Stromal cell of bone marrow (primary cell): ENCODE data around the gene TLR9.
"Not testable (repeated sequence)": the region's sequence is repeated elsewhere in the genome, so short reads cannot be mapped to it uniquely, and the experiment has no call there.

Experiments
- DNase-seq: peaks from one replicate; pipeline ENCODE4 v3.0.0-alpha.2; 2012; ENCODE audit warnings: low read depth

The TLR9 gene

GRCh38 chr3:52225452-52226228 is at the start of gene TLR9:
Gene TLR9 (minus strand): TSS chr3:52225645. CDS start chr3:52225529, 116 bp downstream.
- DNase-seq, result no peak

DNA sequence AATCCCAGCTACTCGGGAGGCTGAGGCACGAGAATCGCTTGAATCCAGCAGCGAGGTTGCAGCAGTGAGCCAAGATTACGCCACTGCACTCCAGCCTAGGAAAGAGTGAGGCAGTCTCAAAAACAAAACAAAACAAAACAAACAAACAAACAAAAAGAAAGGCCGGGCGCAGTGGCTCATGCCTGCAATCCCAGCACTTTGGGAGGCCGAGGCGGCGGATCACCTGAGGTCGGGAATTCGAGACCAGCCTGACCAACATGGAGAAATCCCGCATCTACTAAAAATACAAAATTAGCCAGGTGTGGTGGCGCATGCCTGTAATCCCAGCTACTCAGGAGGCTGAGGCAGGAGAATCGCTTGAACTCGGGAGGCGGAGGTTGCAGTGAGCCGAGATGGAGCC is 49.3 kb upstream of the TLR9 start:
- not testable (repeated sequence) for DNase-seq

- DNase-seq, result no peak
Observed at GRCh38 chr3:52272831-52273230, 47.4 kb upstream of the TLR9 start.

GRCh38 chr3:52272172-52272571 is 46.7 kb upstream of the TLR9 start:
- not testable (repeated sequence) for DNase-seq

GRCh38 chr3:52270252-52270754 is 44.9 kb upstream of the TLR9 start:
- DNase-seq, result no peak

GRCh38 chr3:52269776-52270175 is 44.3 kb upstream of the TLR9 start:
- no peak for DNase-seq

DNA sequence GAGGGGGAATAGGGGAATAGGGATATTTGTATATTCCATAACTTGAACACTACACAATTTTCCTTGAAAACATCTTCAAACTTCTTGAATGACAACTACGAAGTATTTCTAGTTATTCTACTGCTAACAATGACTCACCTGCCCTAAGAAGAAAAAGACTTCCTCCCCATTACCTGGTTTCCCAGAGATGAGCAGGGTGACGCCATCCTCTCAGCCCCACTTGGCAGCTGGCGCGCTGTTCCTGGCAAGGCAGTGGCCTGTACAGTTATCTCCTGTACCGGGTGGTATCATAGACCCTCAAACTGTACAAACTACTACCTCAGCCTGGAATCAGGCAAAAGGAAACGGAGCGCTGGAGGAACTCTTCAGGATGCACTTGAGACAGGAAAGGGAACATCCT is 42.6 kb upstream of the TLR9 start:
- DNase-seq, result no peak

GRCh38 chr3:52265387-52265786 is 39.9 kb upstream of the TLR9 start:
- no peak for DNase-seq

- DNase-seq, result no peak
Observed at GRCh38 chr3:52262447-52262846, 37.0 kb upstream of the TLR9 start.

GRCh38 chr3:52259448-52259847 is 34.0 kb upstream of the TLR9 start:
- no peak for DNase-seq

- DNase-seq, result no peak
Observed at GRCh38 chr3:52259035-52259434, 33.6 kb upstream of the TLR9 start.

DNA sequence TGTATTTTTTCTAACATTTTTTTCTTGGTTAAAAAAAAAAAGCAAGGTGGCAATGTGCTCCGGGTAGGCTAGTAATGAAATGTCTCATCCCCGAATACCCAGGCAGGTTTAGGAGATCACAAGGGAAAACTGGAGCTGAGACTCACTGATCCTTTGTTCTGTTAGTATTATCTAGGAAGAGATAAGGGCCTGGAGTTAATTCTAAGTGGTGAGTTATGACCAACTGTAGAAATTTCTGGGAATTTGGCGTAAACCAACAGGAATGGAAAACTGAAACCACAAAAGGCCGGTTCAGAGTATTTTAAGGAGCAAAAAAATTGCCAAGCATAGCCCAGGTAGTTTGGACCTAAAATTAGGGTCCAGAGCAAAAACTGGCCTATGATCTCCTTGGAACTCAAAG is 32.5 kb upstream of the TLR9 start:
- no peak for DNase-seq

GRCh38 chr3:52256622-52257021 is 31.2 kb upstream of the TLR9 start:
- DNase-seq, result no peak

DNA sequence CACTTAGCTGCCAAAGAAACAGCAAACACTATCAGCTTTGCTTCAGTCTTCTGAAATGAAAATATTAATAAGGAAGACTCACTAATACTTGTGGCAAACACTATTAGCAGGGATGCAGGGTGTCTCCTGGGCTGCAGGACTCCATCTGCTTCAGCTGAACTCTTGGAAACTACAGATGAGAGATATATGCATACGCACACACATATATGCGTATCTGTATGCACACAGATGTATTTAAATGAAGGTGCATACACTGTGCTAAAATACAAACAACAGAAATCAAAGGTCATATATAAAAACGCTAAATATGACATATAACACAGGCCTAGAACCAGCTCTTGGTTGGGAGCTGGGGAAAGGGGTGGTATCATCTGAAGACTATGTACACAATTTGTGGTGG is 30.7 kb upstream of the TLR9 start:
- no peak for DNase-seq

- DNase-seq, result no peak
Observed at GRCh38 chr3:52254608-52255007, 29.2 kb upstream of the TLR9 start.

DNA sequence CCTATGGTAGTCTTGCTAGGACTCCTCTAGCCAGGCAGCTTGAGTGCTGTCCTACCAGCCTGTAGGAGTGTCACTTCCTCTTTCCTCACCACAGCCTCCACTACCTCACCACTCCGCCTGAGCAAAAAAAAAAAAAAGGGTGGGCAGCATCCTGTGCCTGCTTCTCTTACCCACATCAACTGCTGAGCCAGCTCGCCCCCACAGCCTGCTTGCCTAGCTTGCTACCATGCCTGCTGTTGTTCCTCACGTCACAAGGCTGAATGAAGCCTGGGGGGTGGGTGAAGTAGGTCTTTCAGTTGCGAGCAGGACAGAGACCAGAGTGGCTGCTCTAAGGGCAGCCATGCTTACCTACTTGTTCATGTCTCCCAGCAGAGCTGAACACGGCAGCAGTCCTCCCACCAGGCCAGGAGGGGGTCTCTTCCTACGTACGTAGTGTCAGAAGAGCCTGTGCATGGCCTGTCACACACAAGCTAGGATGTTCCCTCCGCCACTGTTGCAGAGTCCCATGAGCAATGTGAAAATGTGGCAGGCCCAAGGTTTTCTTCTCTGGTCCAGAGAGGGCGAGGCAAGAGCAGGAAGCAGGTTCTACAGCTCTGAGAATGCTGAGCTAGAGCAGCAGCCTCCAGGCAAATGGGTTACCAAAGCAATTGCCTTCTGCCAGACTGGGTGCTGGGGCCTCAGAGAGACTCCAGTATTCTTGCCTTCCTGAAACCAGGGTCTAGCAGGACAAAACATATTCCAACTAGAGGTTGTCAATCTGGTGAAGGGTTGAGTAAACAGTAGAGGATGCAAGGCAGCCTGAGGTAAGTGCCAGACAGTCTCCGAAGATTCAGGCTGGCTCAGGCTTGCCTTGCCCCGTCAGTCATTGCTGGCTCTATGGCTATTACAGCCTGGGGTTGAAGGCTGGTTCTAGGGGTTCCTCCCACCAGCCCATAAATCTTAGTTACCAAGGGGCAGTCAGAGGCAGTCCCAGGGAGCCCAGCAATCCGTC is 28.2 kb upstream of the TLR9 start:
- DNase-seq, result no peak

DNA sequence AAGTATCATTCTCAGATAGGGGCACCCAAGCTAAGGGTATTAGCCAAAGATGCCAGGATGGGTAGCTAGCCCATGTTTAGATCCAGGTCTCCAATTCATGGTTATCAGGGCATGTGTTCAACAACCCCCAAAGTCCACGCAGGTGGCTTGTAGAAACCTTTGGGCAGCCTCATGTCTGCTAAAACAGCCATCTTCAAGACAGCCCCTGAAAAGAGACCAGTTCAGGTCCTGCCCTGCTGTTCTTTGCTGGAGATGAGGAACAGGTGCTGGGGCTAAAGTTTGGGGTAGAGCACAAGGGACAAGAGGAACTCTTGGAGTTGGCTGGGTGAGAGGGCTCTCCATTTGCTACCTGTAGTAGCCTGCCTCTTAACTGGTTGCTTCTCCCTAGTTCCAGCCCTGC is 24.7 kb upstream of the TLR9 start:
- no peak for DNase-seq

- no peak for DNase-seq
Observed at GRCh38 chr3:52249683-52250082, 24.2 kb upstream of the TLR9 start.

DNA sequence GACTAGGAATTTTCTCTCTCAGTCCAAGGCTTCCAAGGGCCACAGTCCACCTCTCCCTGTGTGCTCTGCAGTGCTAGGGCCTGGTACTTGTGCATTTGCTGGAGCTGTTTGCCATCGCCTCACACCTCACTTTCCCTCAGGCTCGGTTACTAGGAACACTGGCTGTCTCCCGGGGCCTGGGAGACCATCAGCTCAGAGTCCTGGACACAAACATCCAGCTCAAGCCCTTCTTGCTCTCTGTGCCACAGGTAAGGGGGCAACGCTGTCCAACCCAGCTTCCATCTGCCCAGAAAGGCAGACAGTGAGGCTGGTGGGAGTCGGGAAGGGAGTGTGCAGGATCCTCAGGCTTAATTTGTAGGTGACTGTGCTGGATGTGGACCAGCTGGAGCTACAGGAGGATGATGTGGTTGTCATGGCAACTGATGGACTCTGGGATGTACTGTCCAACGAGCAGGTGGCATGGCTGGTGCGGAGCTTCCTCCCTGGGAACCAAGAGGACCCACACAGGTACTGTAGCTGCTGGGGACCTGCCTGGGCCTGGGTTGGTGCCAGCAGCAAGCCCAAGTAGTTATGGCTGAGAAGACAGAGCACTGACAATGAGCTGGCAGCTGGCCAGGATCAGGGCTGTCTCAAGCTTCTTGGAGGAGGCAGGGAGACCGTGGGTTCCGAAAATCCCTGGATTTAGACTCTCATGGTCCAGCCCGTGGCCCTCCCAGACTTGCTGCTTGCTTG is 23.5 kb upstream of the TLR9 start:
- no peak for DNase-seq

- DNase-seq, result no peak
Observed at GRCh38 chr3:52248165-52248541, 22.7 kb upstream of the TLR9 start.

GRCh38 chr3:52247409-52248164 is 22.1 kb upstream of the TLR9 start:
- no peak for DNase-seq
